ENCODE measurements around the gene TNS1. TPM values are rescaled to one million over a fixed set of nuclear protein-coding genes. Genes with fewer than 3 reads are reported as not detected.

Gene TNS1
- total RNA-seq, 2 donors from 2014 or later, result 3.3 to 4.2 TPM

DNA sequence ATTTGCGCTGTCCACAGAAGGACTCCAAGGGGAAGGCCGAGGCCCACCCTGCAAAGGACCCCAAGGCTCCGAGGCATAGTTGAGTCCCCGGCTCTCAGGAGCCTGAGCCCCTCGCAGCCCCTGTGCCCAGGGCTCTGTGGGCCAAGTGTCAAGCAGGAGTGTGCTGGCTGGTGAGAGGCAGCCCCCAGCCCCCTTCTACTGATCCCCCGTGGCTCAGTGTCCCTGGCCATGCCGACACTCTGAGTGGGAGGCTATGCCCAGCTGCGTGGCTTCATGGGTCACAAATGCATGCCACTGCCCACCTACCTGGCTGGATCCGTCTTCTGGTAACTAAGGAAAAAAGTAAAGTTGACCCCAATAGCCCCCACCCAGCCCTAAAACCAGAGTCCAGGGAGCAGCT, 172.7 kb downstream of the TNS1 start:
- H3K4me3 Mint-ChIP-seq, result no peak overlapping the region
- no peak overlapping the region for H3K27ac Mint-ChIP-seq
- H3K9me3 Mint-ChIP-seq, result no peaks in the 10 kb centered on the region
- Histone ChIP-seq H3K27me3 (ENCODE audit: control insufficient read depth, insufficient read depth, low read length, poor library complexity, severe bottlenecking) (no peaks in the 10 kb centered on the region), H3K9me3 (ENCODE audit: control insufficient read depth, low read length) (no peaks in the 10 kb centered on the region), H3K36me3 (ENCODE audit: control insufficient read depth, insufficient read depth, low read length) (no peaks in the 10 kb centered on the region), H3K4me1 (ENCODE audit: control insufficient read depth, insufficient read depth, low read length) (peaks cover 4% of the 10 kb centered on the region), H3K27ac (ENCODE audit: low read depth, low read length) (no peak overlapping the region), H3K4me3 (ENCODE audit: low read length) (no peak overlapping the region), H3K9ac (ENCODE audit: extremely low read depth, low read length, poor library complexity, severe bottlenecking) (no peak overlapping the region)
- TF ChIP-seq, protein P1, sequence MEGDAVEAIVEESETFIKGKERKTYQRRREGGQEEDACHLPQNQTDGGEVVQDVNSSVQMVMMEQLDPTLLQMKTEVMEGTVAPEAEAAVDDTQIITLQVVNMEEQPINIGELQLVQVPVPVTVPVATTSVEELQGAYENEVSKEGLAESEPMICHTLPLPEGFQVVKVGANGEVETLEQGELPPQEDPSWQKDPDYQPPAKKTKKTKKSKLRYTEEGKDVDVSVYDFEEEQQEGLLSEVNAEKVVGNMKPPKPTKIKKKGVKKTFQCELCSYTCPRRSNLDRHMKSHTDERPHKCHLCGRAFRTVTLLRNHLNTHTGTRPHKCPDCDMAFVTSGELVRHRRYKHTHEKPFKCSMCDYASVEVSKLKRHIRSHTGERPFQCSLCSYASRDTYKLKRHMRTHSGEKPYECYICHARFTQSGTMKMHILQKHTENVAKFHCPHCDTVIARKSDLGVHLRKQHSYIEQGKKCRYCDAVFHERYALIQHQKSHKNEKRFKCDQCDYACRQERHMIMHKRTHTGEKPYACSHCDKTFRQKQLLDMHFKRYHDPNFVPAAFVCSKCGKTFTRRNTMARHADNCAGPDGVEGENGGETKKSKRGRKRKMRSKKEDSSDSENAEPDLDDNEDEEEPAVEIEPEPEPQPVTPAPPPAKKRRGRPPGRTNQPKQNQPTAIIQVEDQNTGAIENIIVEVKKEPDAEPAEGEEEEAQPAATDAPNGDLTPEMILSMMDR (conservative IDR thresholded peaks at IDR 0.05), result no peak
- H3K4me1 Mint-ChIP-seq, result peaks cover 4% of the 10 kb centered on the region
- no peak for DNase-seq
- no peaks in the 10 kb centered on the region for H3K36me3 Mint-ChIP-seq (ENCODE audit: low read depth)
- peaks cover 3% of the 10 kb centered on the region for H3K27me3 Mint-ChIP-seq (ENCODE audit: insufficient read depth)
- WGBS, 2 experiments (ENCODE audit: insufficient coverage in 1 of 2, insufficient read length in 1 of 2), result 90 to 98% methylated on average over 9 of the region's 9 CpGs

DNA sequence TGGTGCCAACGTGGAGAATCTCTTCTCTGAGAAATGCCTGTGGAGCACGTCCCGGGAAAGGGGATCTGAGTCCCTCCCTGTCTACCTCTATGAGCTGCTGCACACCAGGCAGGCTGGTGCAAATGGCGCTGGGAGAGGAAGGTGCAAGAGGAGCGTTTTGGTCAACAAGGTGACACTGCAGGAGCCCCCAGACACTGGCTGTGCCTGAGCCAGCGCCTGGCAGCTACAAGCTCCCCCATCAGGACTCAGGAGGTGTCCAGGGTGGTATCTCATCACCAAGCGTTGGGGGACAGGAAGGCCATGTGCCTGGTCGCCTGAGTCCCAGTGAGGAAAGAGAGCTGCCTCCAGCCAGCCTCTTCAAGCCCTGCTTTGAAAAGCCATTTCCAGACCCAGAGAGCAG, 173.4 kb downstream of the TNS1 start:
- Histone ChIP-seq H3K27ac (ENCODE audit: low read depth, low read length) (no peak overlapping the region), H3K4me3 (ENCODE audit: low read length) (no peak overlapping the region), H3K27me3 (ENCODE audit: control insufficient read depth, insufficient read depth, low read length, poor library complexity, severe bottlenecking) (no peaks in the 10 kb centered on the region), H3K9ac (ENCODE audit: extremely low read depth, low read length, poor library complexity, severe bottlenecking) (no peak overlapping the region), H3K9me3 (ENCODE audit: control insufficient read depth, low read length) (no peaks in the 10 kb centered on the region), H3K4me1 (ENCODE audit: control insufficient read depth, insufficient read depth, low read length) (peaks cover 4% of the 10 kb centered on the region), H3K36me3 (ENCODE audit: control insufficient read depth, insufficient read depth, low read length) (no peaks in the 10 kb centered on the region)
- H3K4me1 Mint-ChIP-seq, result peaks cover 4% of the 10 kb centered on the region
- no peak overlapping the region for H3K4me3 Mint-ChIP-seq
- TF ChIP-seq, protein P1 (conservative IDR thresholded peaks at IDR 0.05), result no peak
- no peak for DNase-seq
- H3K27ac Mint-ChIP-seq, result no peak overlapping the region
- H3K36me3 Mint-ChIP-seq (ENCODE audit: low read depth), result no peaks in the 10 kb centered on the region
- peaks cover 3% of the 10 kb centered on the region for H3K27me3 Mint-ChIP-seq (ENCODE audit: insufficient read depth)
- no peaks in the 10 kb centered on the region for H3K9me3 Mint-ChIP-seq
- 92 to 97% methylated on average over 5 to 8 of the region's 8 CpGs for WGBS, 2 experiments (ENCODE audit: insufficient coverage in 1 of 2, insufficient read length in 1 of 2)

DNA sequence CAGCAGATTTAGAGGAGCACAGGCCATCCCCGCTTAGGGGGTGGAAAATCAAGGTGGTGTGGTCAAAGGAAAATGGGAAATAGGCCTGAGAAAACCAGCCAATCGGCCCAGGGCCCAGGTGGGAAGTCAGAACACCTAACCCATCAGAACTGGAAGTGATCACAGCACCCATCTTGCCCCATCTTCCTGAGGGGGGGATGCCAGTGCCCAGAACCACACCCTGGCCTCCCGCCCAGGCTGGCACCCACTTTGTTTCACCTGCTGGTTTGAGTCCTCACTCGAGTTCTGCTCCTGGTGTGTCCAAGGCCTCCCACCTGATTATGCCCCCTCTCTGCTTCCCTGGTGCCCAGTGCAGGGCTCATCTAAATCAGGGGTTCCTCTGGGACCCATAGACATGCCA, 174.5 kb downstream of the TNS1 start:
- no peaks in the 10 kb centered on the region for H3K27me3 ChIP-seq (ENCODE audit: control insufficient read depth, insufficient read depth, low read length, poor library complexity, severe bottlenecking)
- no peak for DNase-seq
- TF ChIP-seq, protein P1 (conservative IDR thresholded peaks at IDR 0.05), result no peak
- peaks cover 4% of the 10 kb centered on the region for H3K4me1 Mint-ChIP-seq
- H3K9ac ChIP-seq (ENCODE audit: extremely low read depth, low read length, poor library complexity, severe bottlenecking), result no peak overlapping the region
- peaks cover 2% of the 10 kb centered on the region for H3K27me3 Mint-ChIP-seq (ENCODE audit: insufficient read depth)
- peaks cover 4% of the 10 kb centered on the region for H3K4me1 ChIP-seq (ENCODE audit: control insufficient read depth, insufficient read depth, low read length)
- no peaks in the 10 kb centered on the region for H3K9me3 Mint-ChIP-seq
- H3K36me3 ChIP-seq (ENCODE audit: control insufficient read depth, insufficient read depth, low read length), result no peaks in the 10 kb centered on the region
- no peaks in the 10 kb centered on the region for H3K9me3 ChIP-seq (ENCODE audit: control insufficient read depth, low read length)
- 84 to 89% methylated on average over 3 to 4 of the region's 4 CpGs for WGBS, 2 experiments (ENCODE audit: insufficient coverage in 1 of 2, insufficient read length in 1 of 2)
- no peaks in the 10 kb centered on the region for H3K36me3 Mint-ChIP-seq (ENCODE audit: low read depth)
- H3K4me3 ChIP-seq (ENCODE audit: low read length), result no peak overlapping the region
- no peak overlapping the region for H3K27ac Mint-ChIP-seq
- H3K27ac ChIP-seq (ENCODE audit: low read depth, low read length), result no peak overlapping the region
- no peak overlapping the region for H3K4me3 Mint-ChIP-seq
